Measurements from ENCODE around the gene PKP1. TPM values are rescaled to one million over a fixed set of nuclear protein-coding genes. Genes with fewer than 3 reads are reported as not detected.
"Not testable (repeated sequence)": the region's sequence is repeated elsewhere in the genome, so short reads cannot be mapped to it uniquely, and the experiment has no call there.

PKP1 gene, protein sequence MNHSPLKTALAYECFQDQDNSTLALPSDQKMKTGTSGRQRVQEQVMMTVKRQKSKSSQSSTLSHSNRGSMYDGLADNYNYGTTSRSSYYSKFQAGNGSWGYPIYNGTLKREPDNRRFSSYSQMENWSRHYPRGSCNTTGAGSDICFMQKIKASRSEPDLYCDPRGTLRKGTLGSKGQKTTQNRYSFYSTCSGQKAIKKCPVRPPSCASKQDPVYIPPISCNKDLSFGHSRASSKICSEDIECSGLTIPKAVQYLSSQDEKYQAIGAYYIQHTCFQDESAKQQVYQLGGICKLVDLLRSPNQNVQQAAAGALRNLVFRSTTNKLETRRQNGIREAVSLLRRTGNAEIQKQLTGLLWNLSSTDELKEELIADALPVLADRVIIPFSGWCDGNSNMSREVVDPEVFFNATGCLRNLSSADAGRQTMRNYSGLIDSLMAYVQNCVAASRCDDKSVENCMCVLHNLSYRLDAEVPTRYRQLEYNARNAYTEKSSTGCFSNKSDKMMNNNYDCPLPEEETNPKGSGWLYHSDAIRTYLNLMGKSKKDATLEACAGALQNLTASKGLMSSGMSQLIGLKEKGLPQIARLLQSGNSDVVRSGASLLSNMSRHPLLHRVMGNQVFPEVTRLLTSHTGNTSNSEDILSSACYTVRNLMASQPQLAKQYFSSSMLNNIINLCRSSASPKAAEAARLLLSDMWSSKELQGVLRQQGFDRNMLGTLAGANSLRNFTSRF
- 10 to 100 TPM; 36.8 to 82.9 TPM for total RNA-seq

DNA sequence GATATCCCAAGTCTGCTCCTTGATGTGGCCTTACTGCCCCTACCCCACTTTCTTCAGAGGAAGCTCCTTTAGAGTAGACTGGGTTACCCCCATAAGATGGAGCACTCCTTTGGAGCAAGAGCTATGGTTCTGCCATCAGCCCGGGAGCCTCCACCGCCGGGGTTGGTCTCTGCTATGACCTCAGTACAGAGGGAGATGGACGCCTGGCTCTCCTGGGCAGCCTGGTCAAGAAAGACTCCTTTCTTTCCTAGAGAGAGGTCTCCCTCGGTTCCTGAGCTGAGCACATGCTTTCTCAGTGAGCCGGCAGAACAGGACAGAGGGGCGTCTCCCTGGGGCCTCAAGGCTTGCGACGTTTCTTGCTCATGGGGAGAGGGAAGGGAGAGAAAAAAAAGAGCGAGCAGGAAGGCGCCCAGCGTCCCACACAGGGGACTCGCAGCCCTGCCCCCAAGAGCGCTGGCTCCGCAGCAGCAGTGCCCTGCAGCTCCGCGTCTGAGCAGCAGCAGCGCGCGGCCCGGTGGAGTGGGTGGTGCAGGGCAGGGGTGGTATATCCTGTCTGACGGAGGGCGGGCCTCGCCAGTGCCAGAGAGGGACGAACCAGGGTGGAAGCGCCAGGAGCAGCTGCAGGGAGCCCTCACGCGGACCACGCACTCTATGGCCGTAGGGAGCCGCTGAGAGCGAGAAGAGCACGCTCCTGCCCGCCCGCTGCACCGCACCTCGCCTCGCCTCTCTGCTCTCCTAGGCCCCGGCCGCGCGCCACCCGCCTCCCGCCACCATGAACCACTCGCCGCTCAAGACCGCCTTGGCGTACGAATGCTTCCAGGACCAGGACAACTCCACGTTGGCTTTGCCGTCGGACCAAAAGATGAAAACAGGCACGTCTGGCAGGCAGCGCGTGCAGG lies at the start of gene PKP1:
PKP1 (plus strand) TSS at position 576 of the 899 bp plus-strand sequence; CDS start at position 773, 197 bp downstream.
- TF ChIP-seq POLR2AphosphoS5 (IDR thresholded peaks at IDR 0.05), result peak; percentile 91
- TF ChIP-seq POLR2A (IDR thresholded peaks at IDR 0.05), result peak; percentile 93
- TF ChIP-seq, protein P1, sequence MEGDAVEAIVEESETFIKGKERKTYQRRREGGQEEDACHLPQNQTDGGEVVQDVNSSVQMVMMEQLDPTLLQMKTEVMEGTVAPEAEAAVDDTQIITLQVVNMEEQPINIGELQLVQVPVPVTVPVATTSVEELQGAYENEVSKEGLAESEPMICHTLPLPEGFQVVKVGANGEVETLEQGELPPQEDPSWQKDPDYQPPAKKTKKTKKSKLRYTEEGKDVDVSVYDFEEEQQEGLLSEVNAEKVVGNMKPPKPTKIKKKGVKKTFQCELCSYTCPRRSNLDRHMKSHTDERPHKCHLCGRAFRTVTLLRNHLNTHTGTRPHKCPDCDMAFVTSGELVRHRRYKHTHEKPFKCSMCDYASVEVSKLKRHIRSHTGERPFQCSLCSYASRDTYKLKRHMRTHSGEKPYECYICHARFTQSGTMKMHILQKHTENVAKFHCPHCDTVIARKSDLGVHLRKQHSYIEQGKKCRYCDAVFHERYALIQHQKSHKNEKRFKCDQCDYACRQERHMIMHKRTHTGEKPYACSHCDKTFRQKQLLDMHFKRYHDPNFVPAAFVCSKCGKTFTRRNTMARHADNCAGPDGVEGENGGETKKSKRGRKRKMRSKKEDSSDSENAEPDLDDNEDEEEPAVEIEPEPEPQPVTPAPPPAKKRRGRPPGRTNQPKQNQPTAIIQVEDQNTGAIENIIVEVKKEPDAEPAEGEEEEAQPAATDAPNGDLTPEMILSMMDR (IDR thresholded peaks at IDR 0.05), result peak in 2 of 4 experiments; percentile 21 to 24
- intact Hi-C loops (cut with DNase I), result no loop called here
- H3K27me3 ChIP-seq (replicated peaks; ENCODE audit: insufficient read depth), result no peaks in the 10 kb centered on the region
- no peaks in the 10 kb centered on the region for H3K9me3 ChIP-seq
- DNase-seq (ENCODE audit: low spot score), result peak; percentile 94
- H3K4me1 ChIP-seq (replicated peaks), result peaks cover 6% of the 10 kb centered on the region
- H3K4me3 ChIP-seq, result peak within 1 kb of the TSS; percentile 35 to 50
- H3K36me3 ChIP-seq, result no peaks in the 10 kb centered on the region
- WGBS, result 3% methylated on average over 54 of the region's 55 CpGs
- H3K27ac ChIP-seq, result peak within 1 kb of the TSS; percentile 69 to 87

DNA sequence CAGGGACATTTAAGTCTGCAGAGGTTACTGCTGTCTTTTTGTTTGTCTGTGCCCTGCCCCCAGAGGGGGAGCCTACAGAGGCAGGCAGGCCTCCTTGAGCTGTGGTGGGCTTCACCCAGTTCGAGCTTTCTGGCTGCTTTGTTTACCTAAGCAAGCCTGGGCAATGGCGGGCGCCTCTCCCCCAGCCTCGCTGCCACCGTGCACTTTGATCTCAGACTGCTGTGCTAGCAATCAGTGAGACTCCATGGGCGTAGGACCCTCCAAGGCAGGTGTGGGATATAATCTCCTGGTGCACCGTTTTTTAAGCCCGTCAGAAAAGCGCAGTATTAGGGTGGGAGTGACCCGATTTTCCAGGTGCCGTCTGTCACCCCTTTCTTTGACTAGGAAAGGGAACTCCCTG lies 43.7 kb upstream of the PKP1 start:
- 79% methylated on average over 10 of the region's 11 CpGs for WGBS
- H3K27me3 ChIP-seq (replicated peaks; ENCODE audit: insufficient read depth); H3K36me3 ChIP-seq; H3K27ac ChIP-seq; H3K4me3 ChIP-seq; DNase-seq (ENCODE audit: low spot score); H3K9me3 ChIP-seq; H3K4me1 ChIP-seq (replicated peaks); intact Hi-C loops (cut with DNase I): not testable (repeated sequence)

DNA sequence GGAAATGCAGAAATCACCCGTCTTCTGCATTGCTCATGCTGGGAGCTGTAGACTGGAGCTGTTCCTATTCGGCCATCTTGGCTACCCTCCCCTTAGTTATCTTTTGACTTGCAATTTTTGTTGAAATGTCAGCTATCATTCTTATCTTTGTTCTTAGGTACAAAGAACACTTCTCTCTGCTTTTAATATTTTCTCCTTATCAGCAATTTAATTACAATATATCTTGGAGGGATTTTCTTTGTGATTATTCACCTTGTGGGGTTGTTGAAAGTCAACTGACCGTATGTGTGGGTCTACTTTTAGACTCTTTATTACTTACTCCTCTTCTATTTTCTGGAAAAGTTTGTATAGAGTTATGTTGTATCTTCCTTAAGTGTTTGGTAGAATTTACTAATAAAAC lies 43.1 kb upstream of the PKP1 start:
- Histone ChIP-seq H3K27me3 (replicated peaks; ENCODE audit: insufficient read depth) (no peaks in the 10 kb centered on the region), H3K4me1 (replicated peaks) (no peaks in the 10 kb centered on the region), H3K36me3 (no peaks in the 10 kb centered on the region), H3K9me3 (no peaks in the 10 kb centered on the region), H3K4me3 (no peak overlapping the region), H3K27ac (no peak overlapping the region)
- no peak for TF ChIP-seq POLR2A (IDR thresholded peaks at IDR 0.05)
- no peak for TF ChIP-seq POLR2AphosphoS5 (IDR thresholded peaks at IDR 0.05)
- TF ChIP-seq, protein P1 (IDR thresholded peaks at IDR 0.05), result no peak
- intact Hi-C loops (cut with DNase I), result no loop called here
- no peak for DNase-seq (ENCODE audit: low spot score)
- 92% methylated on average over 3 of the region's 3 CpGs for WGBS

DNA sequence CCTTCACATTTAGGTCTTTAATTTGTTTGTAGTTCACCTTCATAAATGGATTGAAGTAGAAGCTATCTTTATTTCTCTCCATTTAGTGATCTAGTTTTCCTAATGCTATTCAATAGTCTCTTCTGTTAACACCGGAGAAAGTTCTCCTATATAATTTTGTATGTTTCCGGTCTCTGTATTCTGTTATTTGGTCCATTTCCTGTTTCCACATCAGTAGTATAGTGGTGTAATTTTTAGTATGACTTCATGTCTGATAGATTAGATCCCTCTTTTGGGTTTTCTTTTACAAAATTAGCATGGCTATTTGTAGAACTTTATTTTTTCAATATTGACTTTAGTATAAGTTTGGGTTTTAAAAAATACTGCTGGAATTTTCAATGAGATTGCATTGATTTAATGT lies 41.6 kb upstream of the PKP1 start:
- DNase-seq (ENCODE audit: low spot score), result no peak
- H3K9me3 ChIP-seq, result no peaks in the 10 kb centered on the region
- H3K4me1 ChIP-seq (replicated peaks), result no peaks in the 10 kb centered on the region
- no peaks in the 10 kb centered on the region for H3K36me3 ChIP-seq
- no peaks in the 10 kb centered on the region for H3K27me3 ChIP-seq (replicated peaks; ENCODE audit: insufficient read depth)
- WGBS, result 71% methylated on average over 2 of the region's 2 CpGs
- no peak overlapping the region for H3K4me3 ChIP-seq
- H3K27ac ChIP-seq, result no peak overlapping the region
- TF ChIP-seq, protein P1 (IDR thresholded peaks at IDR 0.05), result no peak
- TF ChIP-seq POLR2A (IDR thresholded peaks at IDR 0.05) (no peak), POLR2AphosphoS5 (IDR thresholded peaks at IDR 0.05) (no peak)
- intact Hi-C loops (cut with DNase I), result no loop called here

DNA sequence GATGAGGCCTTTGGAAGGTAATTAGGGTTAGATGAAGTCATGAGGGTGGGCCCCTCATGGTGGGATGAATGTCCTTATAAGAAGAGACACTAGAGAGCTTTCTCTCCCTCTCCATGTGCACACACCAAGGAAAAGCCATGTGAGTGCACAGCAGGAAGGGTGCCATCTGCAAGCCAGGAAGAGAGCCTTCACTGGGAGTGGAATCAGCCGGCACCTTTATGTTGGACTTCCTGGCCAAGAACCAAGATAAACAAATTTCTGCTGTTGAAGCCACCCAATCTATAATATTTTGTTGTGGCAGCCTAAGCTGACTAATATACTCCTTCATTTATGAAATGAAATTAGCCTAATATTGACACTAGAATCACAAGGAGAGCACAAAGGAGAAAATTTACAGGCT lies 38.2 kb upstream of the PKP1 start:
- no peaks in the 10 kb centered on the region for H3K27me3 ChIP-seq (replicated peaks; ENCODE audit: insufficient read depth)
- H3K9me3 ChIP-seq, result no peaks in the 10 kb centered on the region
- no peak overlapping the region for H3K27ac ChIP-seq
- no peaks in the 10 kb centered on the region for H3K4me1 ChIP-seq (replicated peaks)
- intact Hi-C loops (cut with DNase I), result no loop called here
- TF ChIP-seq, protein P1 (IDR thresholded peaks at IDR 0.05), result no peak
- no peak for TF ChIP-seq POLR2A (IDR thresholded peaks at IDR 0.05)
- no peak for TF ChIP-seq POLR2AphosphoS5 (IDR thresholded peaks at IDR 0.05)
- no peak for DNase-seq (ENCODE audit: low spot score)
- no peaks in the 10 kb centered on the region for H3K36me3 ChIP-seq
- no peak overlapping the region for H3K4me3 ChIP-seq
- WGBS, result 11% methylated on average over 1 of the region's 1 CpG
